AML-193 (cell line): ENCODE measurements around the gene LDB3.
A peak's percentile ranks its signal among the peaks of the same experiment; 100 is the strongest.

Experiments
- DNase-seq, 2 experiments: peaks; one replicate each; lab custom pipeline; 2025; lab: John Stamatoyannopoulos, UW

LDB3 gene

GRCh38 chr10:86664341-86665217 lies 3.7 kb upstream of the LDB3 start:
- DNase-seq = no peak

GRCh38 chr10:86665218-86665607 lies 3.1 kb upstream of the LDB3 start:
- peak in 1 of 2 experiments; percentile 10 for DNase-seq

GRCh38 chr10:86665868-86666267 lies 2.4 kb upstream of the LDB3 start:
- DNase-seq = no peak

GRCh38 chr10:86666538-86666937 lies 1.8 kb upstream of the LDB3 start:
- no peak for DNase-seq

GRCh38 chr10:86667421-86668181 lies 710 bp upstream of the LDB3 start:
- DNase-seq = no peak

GRCh38 chr10:86670290-86670811 lies 2.0 kb downstream of the LDB3 start:
- no peak for DNase-seq

GRCh38 chr10:86670876-86671275 lies 2.6 kb downstream of the LDB3 start:
- DNase-seq = no peak

- no peak for DNase-seq
These were observed 3.1 kb downstream of the LDB3 start for GRCh38 chr10:86671419-86671818.

GRCh38 chr10:86671985-86672710 lies 3.8 kb downstream of the LDB3 start:
- DNase-seq = no peak

GRCh38 chr10:86673216-86673826 lies 5.0 kb downstream of the LDB3 start:
- DNase-seq = no peak

- DNase-seq = no peak
These were observed 5.7 kb downstream of the LDB3 start for GRCh38 chr10:86673827-86674581.

- DNase-seq = no peak
These were observed 6.6 kb downstream of the LDB3 start for GRCh38 chr10:86674912-86675311.

- DNase-seq = no peak
These were observed 9.1 kb downstream of the LDB3 start for GRCh38 chr10:86677374-86677773.

- DNase-seq = peak; percentile 13 to 24
These were observed 10.9 kb downstream of the LDB3 start for GRCh38 chr10:86678999-86679792.

- no peak for DNase-seq
These were observed 12.7 kb downstream of the LDB3 start for GRCh38 chr10:86681047-86681446.

GRCh38 chr10:86681722-86682386 lies 13.5 kb downstream of the LDB3 start:
- DNase-seq = no peak

GRCh38 chr10:86682675-86683074 lies 14.4 kb downstream of the LDB3 start:
- no peak for DNase-seq

GRCh38 chr10:86684331-86685097 lies 16.2 kb downstream of the LDB3 start:
- no peak for DNase-seq

- DNase-seq = no peak
These were observed 17.1 kb downstream of the LDB3 start for GRCh38 chr10:86685416-86685815.
